ENCODE data around the gene CD46. TPM values are rescaled to one million over a fixed set of nuclear protein-coding genes. Genes with fewer than 3 reads are reported as not detected.

Gene CD46
- polyA plus RNA-seq, 1 donor from 2014 or later = 393 TPM

- Histone ChIP-seq H3F3A (ENCODE audit: insufficient read depth, low read length, poor library complexity, severe bottlenecking) (no peaks in the 10 kb centered on the region), H4K20me1 (ENCODE audit: insufficient read depth) (no peaks in the 10 kb centered on the region), H3K27ac (ENCODE audit: low read length) (no peak overlapping the region), H2AFZ (ENCODE audit: low read depth, low read length) (no peak overlapping the region), H3K4me3 (ENCODE audit: low read length) (no peak overlapping the region), H3K9me2 (ENCODE audit: insufficient read depth, low read length) (no peaks in the 10 kb centered on the region), H3K36me3 (ENCODE audit: insufficient read depth, low read length) (no peaks in the 10 kb centered on the region), H3K4me2 (ENCODE audit: low read length) (no peak overlapping the region), H3K27me3 (ENCODE audit: insufficient read depth, low read depth, low read length) (no peaks in the 10 kb centered on the region), H3K79me2 (replicated peaks; ENCODE audit: insufficient read depth, low read length) (no peaks in the 10 kb centered on the region), H3K9me3 (ENCODE audit: low read length) (no peaks in the 10 kb centered on the region), H3K9ac (ENCODE audit: low read length) (no peak overlapping the region)
- TF ChIP-seq MXI1 (conservative IDR thresholded peaks at IDR 0.05; ENCODE audit: poor library complexity, severe bottlenecking) (no peak), RAD21 (conservative IDR thresholded peaks at IDR 0.05) (no peak), SMC3 (conservative IDR thresholded peaks at IDR 0.05; ENCODE audit: poor library complexity) (no peak), TAF1 (IDR thresholded peaks at IDR 0.05; ENCODE audit: low read depth) (no peak), EP300 (conservative IDR thresholded peaks at IDR 0.05; ENCODE audit: poor library complexity, severe bottlenecking) (no peak), EZH2 (IDR thresholded peaks at IDR 0.05; ENCODE audit: borderline replicate concordance, insufficient read depth, low read length, poor library complexity, severe bottlenecking) (no peak)
- TF ChIP-seq, protein P1, sequence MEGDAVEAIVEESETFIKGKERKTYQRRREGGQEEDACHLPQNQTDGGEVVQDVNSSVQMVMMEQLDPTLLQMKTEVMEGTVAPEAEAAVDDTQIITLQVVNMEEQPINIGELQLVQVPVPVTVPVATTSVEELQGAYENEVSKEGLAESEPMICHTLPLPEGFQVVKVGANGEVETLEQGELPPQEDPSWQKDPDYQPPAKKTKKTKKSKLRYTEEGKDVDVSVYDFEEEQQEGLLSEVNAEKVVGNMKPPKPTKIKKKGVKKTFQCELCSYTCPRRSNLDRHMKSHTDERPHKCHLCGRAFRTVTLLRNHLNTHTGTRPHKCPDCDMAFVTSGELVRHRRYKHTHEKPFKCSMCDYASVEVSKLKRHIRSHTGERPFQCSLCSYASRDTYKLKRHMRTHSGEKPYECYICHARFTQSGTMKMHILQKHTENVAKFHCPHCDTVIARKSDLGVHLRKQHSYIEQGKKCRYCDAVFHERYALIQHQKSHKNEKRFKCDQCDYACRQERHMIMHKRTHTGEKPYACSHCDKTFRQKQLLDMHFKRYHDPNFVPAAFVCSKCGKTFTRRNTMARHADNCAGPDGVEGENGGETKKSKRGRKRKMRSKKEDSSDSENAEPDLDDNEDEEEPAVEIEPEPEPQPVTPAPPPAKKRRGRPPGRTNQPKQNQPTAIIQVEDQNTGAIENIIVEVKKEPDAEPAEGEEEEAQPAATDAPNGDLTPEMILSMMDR (IDR thresholded peaks at IDR 0.05; ENCODE audit: poor library complexity, severe bottlenecking) = no peak
These were observed 63.6 kb downstream of the CD46 start for GRCh38 chr1:207815466-207815865.

GRCh38 chr1:207815913-207816291, 64.0 kb downstream of the CD46 start:
- Histone ChIP-seq H3K27me3 (ENCODE audit: insufficient read depth, low read depth, low read length) (no peaks in the 10 kb centered on the region), H3K9me3 (ENCODE audit: low read length) (no peaks in the 10 kb centered on the region), H3K9me2 (ENCODE audit: insufficient read depth, low read length) (no peaks in the 10 kb centered on the region), H3K27ac (ENCODE audit: low read length) (no peak overlapping the region), H3K79me2 (replicated peaks; ENCODE audit: insufficient read depth, low read length) (no peaks in the 10 kb centered on the region), H3K4me2 (ENCODE audit: low read length) (no peak overlapping the region), H2AFZ (ENCODE audit: low read depth, low read length) (no peak overlapping the region), H4K20me1 (ENCODE audit: insufficient read depth) (no peaks in the 10 kb centered on the region), H3F3A (ENCODE audit: insufficient read depth, low read length, poor library complexity, severe bottlenecking) (no peaks in the 10 kb centered on the region), H3K4me3 (ENCODE audit: low read length) (no peak overlapping the region), H3K9ac (ENCODE audit: low read length) (no peak overlapping the region), H3K36me3 (ENCODE audit: insufficient read depth, low read length) (no peaks in the 10 kb centered on the region)
- TF ChIP-seq EZH2 (IDR thresholded peaks at IDR 0.05; ENCODE audit: borderline replicate concordance, insufficient read depth, low read length, poor library complexity, severe bottlenecking) (no peak), POLR2AphosphoS5 (IDR thresholded peaks at IDR 0.05) (no peak), EP300 (conservative IDR thresholded peaks at IDR 0.05; ENCODE audit: poor library complexity, severe bottlenecking) (no peak), MXI1 (conservative IDR thresholded peaks at IDR 0.05; ENCODE audit: poor library complexity, severe bottlenecking) (no peak), SMC3 (conservative IDR thresholded peaks at IDR 0.05; ENCODE audit: poor library complexity) (no peak), RAD21 (conservative IDR thresholded peaks at IDR 0.05) (no peak), TAF1 (IDR thresholded peaks at IDR 0.05; ENCODE audit: low read depth) (no peak)
- TF ChIP-seq, protein P2, sequence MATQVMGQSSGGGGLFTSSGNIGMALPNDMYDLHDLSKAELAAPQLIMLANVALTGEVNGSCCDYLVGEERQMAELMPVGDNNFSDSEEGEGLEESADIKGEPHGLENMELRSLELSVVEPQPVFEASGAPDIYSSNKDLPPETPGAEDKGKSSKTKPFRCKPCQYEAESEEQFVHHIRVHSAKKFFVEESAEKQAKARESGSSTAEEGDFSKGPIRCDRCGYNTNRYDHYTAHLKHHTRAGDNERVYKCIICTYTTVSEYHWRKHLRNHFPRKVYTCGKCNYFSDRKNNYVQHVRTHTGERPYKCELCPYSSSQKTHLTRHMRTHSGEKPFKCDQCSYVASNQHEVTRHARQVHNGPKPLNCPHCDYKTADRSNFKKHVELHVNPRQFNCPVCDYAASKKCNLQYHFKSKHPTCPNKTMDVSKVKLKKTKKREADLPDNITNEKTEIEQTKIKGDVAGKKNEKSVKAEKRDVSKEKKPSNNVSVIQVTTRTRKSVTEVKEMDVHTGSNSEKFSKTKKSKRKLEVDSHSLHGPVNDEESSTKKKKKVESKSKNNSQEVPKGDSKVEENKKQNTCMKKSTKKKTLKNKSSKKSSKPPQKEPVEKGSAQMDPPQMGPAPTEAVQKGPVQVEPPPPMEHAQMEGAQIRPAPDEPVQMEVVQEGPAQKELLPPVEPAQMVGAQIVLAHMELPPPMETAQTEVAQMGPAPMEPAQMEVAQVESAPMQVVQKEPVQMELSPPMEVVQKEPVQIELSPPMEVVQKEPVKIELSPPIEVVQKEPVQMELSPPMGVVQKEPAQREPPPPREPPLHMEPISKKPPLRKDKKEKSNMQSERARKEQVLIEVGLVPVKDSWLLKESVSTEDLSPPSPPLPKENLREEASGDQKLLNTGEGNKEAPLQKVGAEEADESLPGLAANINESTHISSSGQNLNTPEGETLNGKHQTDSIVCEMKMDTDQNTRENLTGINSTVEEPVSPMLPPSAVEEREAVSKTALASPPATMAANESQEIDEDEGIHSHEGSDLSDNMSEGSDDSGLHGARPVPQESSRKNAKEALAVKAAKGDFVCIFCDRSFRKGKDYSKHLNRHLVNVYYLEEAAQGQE (IDR thresholded peaks at IDR 0.05; ENCODE audit: borderline replicate concordance) = no peak
- TF ChIP-seq, protein P1 (IDR thresholded peaks at IDR 0.05; ENCODE audit: poor library complexity, severe bottlenecking) = no peak

Data from neural cell (in vitro differentiated cells).